ENCODE data around the gene PSD2. TPM values are rescaled to one million over a fixed set of nuclear protein-coding genes. Genes with fewer than 3 reads are reported as not detected.

The PSD2 gene
- polyA plus RNA-seq, 3 donors = not detected

DNA sequence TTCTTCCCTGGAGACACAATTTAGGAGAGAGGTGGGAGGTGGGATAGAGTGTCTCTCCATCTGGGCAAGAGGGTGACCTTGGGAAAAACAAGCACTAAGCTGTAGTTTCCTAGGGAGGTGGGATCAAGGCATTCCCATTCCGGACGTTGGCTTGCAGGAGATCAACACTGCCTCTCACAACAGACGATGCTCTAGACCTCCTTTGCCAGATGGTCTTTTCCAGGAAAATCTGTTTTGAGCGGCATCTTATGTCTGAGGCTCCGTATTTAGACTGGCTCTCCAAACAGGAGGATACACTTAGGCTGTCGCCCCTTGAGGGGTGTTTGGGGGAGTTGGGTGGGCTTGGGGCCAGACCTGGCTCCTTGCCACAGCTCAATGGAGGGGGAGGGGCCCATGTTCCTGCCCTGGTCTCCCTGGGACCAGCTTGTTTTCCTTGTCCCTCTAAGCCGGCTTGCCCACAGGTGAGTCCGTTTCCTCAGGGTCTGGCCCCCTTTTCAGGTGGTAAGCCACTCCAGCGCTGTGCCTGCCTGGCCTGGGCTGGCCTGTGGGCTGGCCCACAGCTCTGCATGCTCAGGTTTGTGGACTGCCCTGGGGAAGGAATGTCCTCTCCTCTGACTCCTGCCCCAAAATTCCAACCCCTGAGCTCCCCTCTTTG, 2.4 kb downstream of the PSD2 start:
- H3K9me3 Mint-ChIP-seq = peaks cover 0 to 14% (median 3%) of the 10 kb centered on the region in 7 donors
- H3K27ac Mint-ChIP-seq = no peak overlapping the region
- H3K4me1 ChIP-seq (ENCODE audit: control insufficient read depth in 1 of 2, insufficient read depth in 2 of 2, low read length in 2 of 2) = no peaks in the 10 kb centered on the region
- peaks cover 71 to 89% (median 75%) of the 10 kb centered on the region in 3 donors for H3K27me3 Mint-ChIP-seq (ENCODE audit: low read depth in 3 of 3)
- H3K9me3 ChIP-seq (replicated peaks in 1 of 2; ENCODE audit: control insufficient read depth in 1 of 2, insufficient read depth in 1 of 2, low read length in 2 of 2) = peaks cover 0 to 18% of the 10 kb centered on the region in 2 donors
- intact Hi-C loops (cut with micrococcal nuclease) = no loop called here
- TF ChIP-seq, protein P1, sequence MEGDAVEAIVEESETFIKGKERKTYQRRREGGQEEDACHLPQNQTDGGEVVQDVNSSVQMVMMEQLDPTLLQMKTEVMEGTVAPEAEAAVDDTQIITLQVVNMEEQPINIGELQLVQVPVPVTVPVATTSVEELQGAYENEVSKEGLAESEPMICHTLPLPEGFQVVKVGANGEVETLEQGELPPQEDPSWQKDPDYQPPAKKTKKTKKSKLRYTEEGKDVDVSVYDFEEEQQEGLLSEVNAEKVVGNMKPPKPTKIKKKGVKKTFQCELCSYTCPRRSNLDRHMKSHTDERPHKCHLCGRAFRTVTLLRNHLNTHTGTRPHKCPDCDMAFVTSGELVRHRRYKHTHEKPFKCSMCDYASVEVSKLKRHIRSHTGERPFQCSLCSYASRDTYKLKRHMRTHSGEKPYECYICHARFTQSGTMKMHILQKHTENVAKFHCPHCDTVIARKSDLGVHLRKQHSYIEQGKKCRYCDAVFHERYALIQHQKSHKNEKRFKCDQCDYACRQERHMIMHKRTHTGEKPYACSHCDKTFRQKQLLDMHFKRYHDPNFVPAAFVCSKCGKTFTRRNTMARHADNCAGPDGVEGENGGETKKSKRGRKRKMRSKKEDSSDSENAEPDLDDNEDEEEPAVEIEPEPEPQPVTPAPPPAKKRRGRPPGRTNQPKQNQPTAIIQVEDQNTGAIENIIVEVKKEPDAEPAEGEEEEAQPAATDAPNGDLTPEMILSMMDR (IDR thresholded peaks at IDR 0.05) = no peak
- 65% methylated on average over 9 of the region's 9 CpGs for WGBS (ENCODE audit: insufficient coverage)
- H3K4me3 ChIP-seq (replicated peaks in 1 of 3; ENCODE audit: low read depth in 2 of 3, low read length in 3 of 3) = no peak overlapping the region
- no peaks in the 10 kb centered on the region for H4K20me1 ChIP-seq (ENCODE audit: insufficient read depth, low read length)
- H3K36me3 Mint-ChIP-seq = no peaks in the 10 kb centered on the region
- H3K4me2 ChIP-seq (replicated peaks; ENCODE audit: extremely low read depth, low read length, poor library complexity, severe bottlenecking) = no peak overlapping the region
- H3K27me3 ChIP-seq (ENCODE audit: control insufficient read depth in 2 of 2, insufficient read depth in 2 of 2, low read length in 2 of 2) = peaks cover 41 to 68% of the 10 kb centered on the region in 2 donors
- H3K27ac ChIP-seq (ENCODE audit: low read depth in 1 of 2, low read length in 2 of 2) = no peak overlapping the region
- no peak overlapping the region for H2AFZ ChIP-seq (ENCODE audit: insufficient read depth, low read depth, low read length, poor library complexity, severe bottlenecking)
- no peaks in the 10 kb centered on the region for H3K4me1 Mint-ChIP-seq
- H3K79me2 ChIP-seq (ENCODE audit: insufficient read depth, low read length) = no peaks in the 10 kb centered on the region
- no peak for DNase-seq
- H3K4me3 Mint-ChIP-seq = peak overlapping the region in 1 of 2 donors; percentile 59
- H3K36me3 ChIP-seq (replicated peaks in 1 of 2; ENCODE audit: control insufficient read depth in 1 of 2, insufficient read depth in 2 of 2, low read length in 2 of 2) = no peaks in the 10 kb centered on the region
- H3K9ac ChIP-seq (ENCODE audit: insufficient read depth, low read length, poor library complexity, severe bottlenecking) = no peak overlapping the region

DNA sequence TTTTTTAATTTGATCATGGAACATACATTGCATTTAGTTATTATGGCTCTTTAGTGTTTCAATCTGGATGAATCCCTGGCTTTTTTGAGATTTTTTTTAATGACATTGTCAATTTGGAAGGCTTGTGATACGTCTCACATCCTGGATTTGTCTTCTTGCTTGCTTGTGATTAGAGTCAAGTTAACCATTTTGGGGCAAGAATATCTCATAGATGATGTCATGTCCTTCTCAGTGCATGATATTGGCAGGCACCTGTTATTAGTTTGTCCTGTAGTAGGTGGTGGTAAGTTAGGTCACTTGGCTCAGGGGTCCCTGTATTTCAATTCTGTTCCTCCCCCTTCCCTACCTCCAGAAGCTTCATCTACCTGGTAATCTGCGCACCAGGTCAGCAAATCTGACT, 3.3 kb downstream of the PSD2 start:
- Histone ChIP-seq H3K27me3 (ENCODE audit: control insufficient read depth in 2 of 2, insufficient read depth in 2 of 2, low read length in 2 of 2) (peaks cover 35 to 59% of the 10 kb centered on the region in 2 donors), H3K27ac (ENCODE audit: low read depth in 1 of 2, low read length in 2 of 2) (no peak overlapping the region), H3K4me2 (replicated peaks; ENCODE audit: extremely low read depth, low read length, poor library complexity, severe bottlenecking) (no peak overlapping the region), H2AFZ (ENCODE audit: insufficient read depth, low read depth, low read length, poor library complexity, severe bottlenecking) (no peak overlapping the region), H3K4me3 (replicated peaks in 1 of 3; ENCODE audit: low read depth in 2 of 3, low read length in 3 of 3) (no peak overlapping the region), H3K4me1 (ENCODE audit: control insufficient read depth in 1 of 2, insufficient read depth in 2 of 2, low read length in 2 of 2) (no peaks in the 10 kb centered on the region), H3K9me3 (replicated peaks in 1 of 2; ENCODE audit: control insufficient read depth in 1 of 2, insufficient read depth in 1 of 2, low read length in 2 of 2) (peaks cover 0 to 16% of the 10 kb centered on the region in 2 donors), H3K79me2 (ENCODE audit: insufficient read depth, low read length) (no peaks in the 10 kb centered on the region), H3K9ac (ENCODE audit: insufficient read depth, low read length, poor library complexity, severe bottlenecking) (no peak overlapping the region), H3K36me3 (replicated peaks in 1 of 2; ENCODE audit: control insufficient read depth in 1 of 2, insufficient read depth in 2 of 2, low read length in 2 of 2) (no peaks in the 10 kb centered on the region), H4K20me1 (ENCODE audit: insufficient read depth, low read length) (no peaks in the 10 kb centered on the region)
- 88% methylated on average over 1 of the region's 2 CpGs for WGBS (ENCODE audit: insufficient coverage)
- H3K36me3 Mint-ChIP-seq = no peaks in the 10 kb centered on the region
- no peak for DNase-seq
- peaks cover 0 to 14% (median 3%) of the 10 kb centered on the region in 7 donors for H3K9me3 Mint-ChIP-seq
- intact Hi-C loops (cut with micrococcal nuclease) = no loop called here
- peaks cover 67 to 80% (median 69%) of the 10 kb centered on the region in 3 donors for H3K27me3 Mint-ChIP-seq (ENCODE audit: low read depth in 3 of 3)
- no peak overlapping the region for H3K27ac Mint-ChIP-seq
- no peak overlapping the region for H3K4me3 Mint-ChIP-seq
- no peaks in the 10 kb centered on the region for H3K4me1 Mint-ChIP-seq
- TF ChIP-seq, protein P1 (IDR thresholded peaks at IDR 0.05) = no peak
